ENCODE data around the gene ANKRD33B. TPM values are rescaled to one million over a fixed set of nuclear protein-coding genes. Genes with fewer than 3 reads are reported as not detected.

The ANKRD33B gene
- total RNA-seq, 1 donor from 2014 or later: 6.1 TPM

DNA sequence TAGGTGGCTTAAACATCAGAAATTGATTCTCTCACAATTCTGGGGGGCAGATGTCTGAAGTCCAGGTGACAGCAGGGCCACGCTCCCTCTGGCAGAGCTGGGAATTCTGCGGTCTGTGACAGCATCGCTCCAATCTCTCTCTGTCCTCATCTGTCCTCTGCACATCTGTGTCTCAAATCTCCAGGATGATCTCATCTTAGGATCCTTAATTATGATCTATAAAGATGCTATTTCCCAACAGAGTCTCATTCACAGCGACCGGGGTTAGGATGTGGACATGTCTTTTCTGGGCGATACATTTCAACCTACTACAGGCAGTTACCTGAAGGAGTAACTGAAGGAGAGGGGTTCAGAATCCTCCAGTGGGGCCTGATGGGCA, 31.4 kb downstream of the ANKRD33B start:
- no peaks in the 10 kb centered on the region for H3K9me3 ChIP-seq
- H3K27ac ChIP-seq: peak overlapping the region; percentile 38
- intact Hi-C loops (cut with DNase I): no loop called here
- H3K27me3 ChIP-seq: no peaks in the 10 kb centered on the region
- peaks cover 5% of the 10 kb centered on the region for H3K4me1 ChIP-seq
- peak overlapping the region; percentile 25 for H3K4me3 ChIP-seq
- TF ChIP-seq, protein P1, sequence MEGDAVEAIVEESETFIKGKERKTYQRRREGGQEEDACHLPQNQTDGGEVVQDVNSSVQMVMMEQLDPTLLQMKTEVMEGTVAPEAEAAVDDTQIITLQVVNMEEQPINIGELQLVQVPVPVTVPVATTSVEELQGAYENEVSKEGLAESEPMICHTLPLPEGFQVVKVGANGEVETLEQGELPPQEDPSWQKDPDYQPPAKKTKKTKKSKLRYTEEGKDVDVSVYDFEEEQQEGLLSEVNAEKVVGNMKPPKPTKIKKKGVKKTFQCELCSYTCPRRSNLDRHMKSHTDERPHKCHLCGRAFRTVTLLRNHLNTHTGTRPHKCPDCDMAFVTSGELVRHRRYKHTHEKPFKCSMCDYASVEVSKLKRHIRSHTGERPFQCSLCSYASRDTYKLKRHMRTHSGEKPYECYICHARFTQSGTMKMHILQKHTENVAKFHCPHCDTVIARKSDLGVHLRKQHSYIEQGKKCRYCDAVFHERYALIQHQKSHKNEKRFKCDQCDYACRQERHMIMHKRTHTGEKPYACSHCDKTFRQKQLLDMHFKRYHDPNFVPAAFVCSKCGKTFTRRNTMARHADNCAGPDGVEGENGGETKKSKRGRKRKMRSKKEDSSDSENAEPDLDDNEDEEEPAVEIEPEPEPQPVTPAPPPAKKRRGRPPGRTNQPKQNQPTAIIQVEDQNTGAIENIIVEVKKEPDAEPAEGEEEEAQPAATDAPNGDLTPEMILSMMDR (IDR thresholded peaks at IDR 0.05): no peak
- DNase-seq: no peak
- no peak for ATAC-seq
- H3K36me3 ChIP-seq: no peaks in the 10 kb centered on the region

DNA sequence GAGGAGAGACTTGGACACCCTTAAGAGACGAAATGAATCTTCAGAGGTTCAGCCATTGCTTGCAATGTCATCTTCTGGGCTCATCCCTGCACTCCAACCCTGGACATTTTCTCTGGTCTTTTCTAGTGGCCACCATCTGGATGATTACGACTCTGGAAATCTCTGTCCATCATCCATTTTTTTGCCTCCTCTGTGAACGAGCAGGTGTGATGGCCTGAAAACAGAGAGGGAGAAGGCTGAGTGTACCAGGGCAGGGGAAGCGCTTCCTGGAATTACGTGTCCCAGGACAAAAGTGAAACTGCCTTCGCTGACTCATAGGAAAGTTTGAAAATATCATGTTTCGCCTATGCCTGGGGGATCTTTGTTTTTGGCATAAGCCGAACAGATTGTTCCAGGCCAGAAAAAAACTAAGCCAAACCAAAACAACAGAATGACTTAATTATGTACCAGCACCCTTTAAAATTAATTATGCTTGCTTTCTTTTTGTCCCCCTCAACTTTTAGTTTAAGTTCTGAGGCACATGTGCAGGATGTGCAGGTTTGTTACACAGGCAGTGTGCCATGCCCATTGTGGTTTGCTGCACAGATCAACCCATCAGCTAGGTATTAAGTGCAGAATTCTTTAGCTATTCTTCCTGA, 31.9 kb downstream of the ANKRD33B start:
- no peaks in the 10 kb centered on the region for H3K36me3 ChIP-seq
- H3K4me3 ChIP-seq: peak overlapping the region; percentile 25
- H3K9me3 ChIP-seq: no peaks in the 10 kb centered on the region
- peak overlapping the region; percentile 38 for H3K27ac ChIP-seq
- DNase-seq (no peak), ATAC-seq (peak; percentile 55)
- TF ChIP-seq, protein P1 (IDR thresholded peaks at IDR 0.05): no peak
- intact Hi-C loops (cut with DNase I): no loop called here
- no peaks in the 10 kb centered on the region for H3K27me3 ChIP-seq
- H3K4me1 ChIP-seq: peaks cover 5% of the 10 kb centered on the region

DNA sequence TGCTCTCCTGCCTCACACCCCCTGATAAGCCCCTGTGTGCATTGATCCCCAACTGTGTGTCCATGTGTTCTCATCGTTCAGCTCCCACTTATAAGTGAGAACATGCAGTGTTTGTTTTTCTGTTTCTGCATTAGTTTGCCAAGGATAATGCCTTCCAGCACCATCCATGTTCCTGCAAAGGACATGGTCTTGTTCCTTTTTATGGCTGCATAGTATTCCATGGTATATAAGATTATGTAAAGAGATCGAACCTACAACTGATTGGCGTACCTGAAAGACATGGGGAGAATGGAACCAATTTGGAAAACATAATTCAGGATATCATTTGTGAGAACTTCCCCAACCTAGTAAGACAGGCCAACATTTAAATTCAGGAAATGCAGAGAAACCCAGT, 32.4 kb downstream of the ANKRD33B start:
- TF ChIP-seq, protein P1 (IDR thresholded peaks at IDR 0.05): no peak
- Histone ChIP-seq H3K27ac (peak overlapping the region; percentile 38), H3K36me3 (no peaks in the 10 kb centered on the region), H3K4me3 (peak overlapping the region; percentile 25), H3K9me3 (no peaks in the 10 kb centered on the region), H3K27me3 (no peaks in the 10 kb centered on the region), H3K4me1 (peaks cover 9% of the 10 kb centered on the region)
- no peak for DNase-seq
- no peak for ATAC-seq
- intact Hi-C loops (cut with DNase I): no loop called here

DNA sequence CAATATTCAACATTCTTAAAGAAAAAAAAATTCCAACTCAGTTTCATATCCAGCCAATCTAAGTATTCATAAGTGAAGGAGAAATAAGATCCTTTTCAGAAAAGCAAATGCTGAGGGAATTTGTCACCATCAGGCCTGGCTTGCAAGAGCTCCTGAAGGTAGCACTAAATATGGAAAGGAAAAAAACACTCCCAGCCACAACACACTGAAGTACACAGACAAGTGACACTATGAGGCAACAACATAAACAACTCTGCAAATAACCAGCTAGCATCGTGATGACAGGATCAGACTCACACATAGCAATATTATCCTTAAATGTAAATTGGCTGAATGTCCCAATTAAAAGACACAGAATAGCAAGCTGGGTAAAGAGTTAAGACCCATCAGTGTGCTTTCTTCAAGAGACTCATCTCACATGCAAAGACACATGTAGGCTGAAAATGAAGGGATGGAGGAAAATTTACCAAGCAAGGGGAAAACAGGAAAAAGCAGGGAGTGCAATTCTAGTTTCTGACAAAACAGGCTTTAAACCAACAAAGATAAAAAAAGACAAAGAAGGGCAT, 33.1 kb downstream of the ANKRD33B start:
- DNase-seq (no peak), ATAC-seq (no peak)
- intact Hi-C loops (cut with DNase I): no loop called here
- H3K4me1 ChIP-seq: peaks cover 14% of the 10 kb centered on the region
- no peaks in the 10 kb centered on the region for H3K36me3 ChIP-seq
- no peak overlapping the region for H3K27ac ChIP-seq
- H3K27me3 ChIP-seq: no peaks in the 10 kb centered on the region
- H3K4me3 ChIP-seq: no peak overlapping the region
- TF ChIP-seq, protein P1 (IDR thresholded peaks at IDR 0.05): no peak
- H3K9me3 ChIP-seq: no peaks in the 10 kb centered on the region

DNA sequence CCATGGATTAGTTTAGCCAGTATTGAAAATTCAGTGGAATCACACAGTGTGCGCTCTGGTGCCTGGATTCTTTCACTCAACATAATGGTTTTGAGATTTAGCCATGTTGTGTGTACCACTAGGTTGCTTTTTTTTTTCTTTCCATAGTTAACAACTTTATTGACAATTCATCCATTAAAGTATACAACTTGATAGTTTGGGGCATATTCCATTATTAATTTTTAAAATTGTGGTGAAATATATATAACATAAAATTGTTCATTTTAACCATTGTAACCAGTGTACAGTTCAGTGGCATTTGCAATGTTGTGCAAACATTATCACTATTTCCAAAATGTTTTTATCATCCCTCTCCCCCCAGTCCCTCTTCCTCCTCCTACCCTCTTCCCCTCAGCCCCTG, 35.2 kb downstream of the ANKRD33B start:
- Histone ChIP-seq H3K27ac (no peak overlapping the region), H3K27me3 (no peaks in the 10 kb centered on the region), H3K36me3 (no peaks in the 10 kb centered on the region), H3K4me3 (no peak overlapping the region), H3K9me3 (no peaks in the 10 kb centered on the region), H3K4me1 (peaks cover 16% of the 10 kb centered on the region)
- DNase-seq: no peak
- ATAC-seq: no peak
- intact Hi-C loops (cut with DNase I): no loop called here
- TF ChIP-seq, protein P1 (IDR thresholded peaks at IDR 0.05): no peak
